Vagina (tissue), 2 donors: ENCODE data around the gene LARP6.

Source experiments
- CTCF ChIP-seq, 3 experiments: fragments of 450-650 bp in 2 of 3; fragments of 200-600 bp in 1 of 3; sonication (generic) in 1 of 3; IDR thresholded peaks; one replicate each; pipeline ENCODE4 v1.5.1; 2017 to 2019; ENCODE audit warnings: antibody characterized with exemption in 3 of 3, mild to moderate bottlenecking in 2 of 3, moderate library complexity in 2 of 3
- POLR2A ChIP-seq, 2 donors: fragments of 450-650 bp; IDR thresholded peaks; one replicate each; pipeline ENCODE4 v1.6.1; 2017; ENCODE audit warnings: antibody characterized with exemption in 2 of 2, mild to moderate bottlenecking in 2 of 2, moderate library complexity in 2 of 2

GRCh38 chr15:70788114-70789049, 65.6 kb downstream of the LARP6 start:
- no peak for TF ChIP-seq CTCF (IDR thresholded peaks at IDR 0.05)
- no peak for TF ChIP-seq POLR2A (IDR thresholded peaks at IDR 0.05)
